ENCODE results near the gene IDI1. TPM values are rescaled to one million over a fixed set of nuclear protein-coding genes. Genes with fewer than 3 reads are reported as not detected.
"Not testable (repeated sequence)": the region's sequence is repeated elsewhere in the genome, so short reads cannot be mapped to it uniquely, and the experiment has no call there.

IDI1 gene
- total RNA-seq, 2 donors from 2014 or later: 30.9 to 36.8 TPM

- no peak overlapping the region for H3K27ac ChIP-seq
- no peak for DNase-seq (ENCODE audit: low spot score)
- no peaks in the 10 kb centered on the region for H3K4me1 ChIP-seq (replicated peaks)
- 89% methylated on average over 18 of the region's 18 CpGs for WGBS
- intact Hi-C loops (cut with DNase I): no loop called here
- peaks cover under 1 to 4% of the 10 kb centered on the region in 2 donors for H3K36me3 ChIP-seq
- H3K4me3 ChIP-seq: no peak overlapping the region
- no peaks in the 10 kb centered on the region for H3K27me3 ChIP-seq (replicated peaks; ENCODE audit: insufficient read depth)
- TF ChIP-seq POLR2AphosphoS5 (IDR thresholded peaks at IDR 0.05) (no peak), POLR2A (IDR thresholded peaks at IDR 0.05) (no peak), CTCF (IDR thresholded peaks at IDR 0.05) (no peak)
- H3K9me3 ChIP-seq: no peaks in the 10 kb centered on the region
Measured at GRCh38 chr10:1074748-1075308, 25.9 kb upstream of the IDI1 start.

DNA sequence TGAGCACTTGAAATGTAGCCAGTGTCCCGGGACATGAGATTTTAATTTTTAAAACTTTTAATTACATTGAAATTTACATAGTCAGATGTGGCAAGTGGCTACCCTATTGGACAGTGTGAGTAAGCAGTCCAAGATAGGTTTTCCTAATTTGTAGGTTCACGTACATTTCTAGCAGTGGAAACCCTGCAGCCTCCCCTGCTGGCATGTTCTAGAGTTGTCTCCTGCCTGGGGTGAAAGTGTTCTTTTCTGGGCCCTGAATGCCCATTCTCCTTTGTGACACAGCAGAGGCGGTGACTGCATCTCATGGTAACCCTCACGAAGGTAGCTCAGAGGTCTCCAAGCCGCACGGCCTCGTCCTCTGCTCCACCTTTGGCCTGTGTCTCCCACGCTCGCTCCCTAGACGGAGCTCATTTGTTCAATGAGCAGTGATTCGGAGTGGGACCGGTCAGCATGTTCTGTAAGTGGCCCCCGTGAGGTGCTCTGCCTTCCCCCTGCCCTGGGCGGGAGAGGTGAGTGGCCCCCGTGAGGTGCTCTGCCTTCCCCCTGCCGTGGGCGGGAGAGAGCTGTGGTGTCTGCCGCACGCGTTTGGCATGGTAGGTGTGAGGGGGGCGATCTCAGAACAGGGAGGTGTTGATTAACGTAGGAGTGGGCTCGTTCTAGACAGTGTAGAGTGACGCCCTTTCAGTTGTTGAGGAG is 25.3 kb upstream of the IDI1 start:
- intact Hi-C loops (cut with DNase I): no loop called here
- TF ChIP-seq POLR2A (IDR thresholded peaks at IDR 0.05) (no peak), POLR2AphosphoS5 (IDR thresholded peaks at IDR 0.05) (no peak), CTCF (IDR thresholded peaks at IDR 0.05) (no peak)
- H3K4me3 ChIP-seq: no peak overlapping the region
- no peak overlapping the region for H3K27ac ChIP-seq
- DNase-seq (ENCODE audit: low spot score): no peak
- no peaks in the 10 kb centered on the region for H3K27me3 ChIP-seq (replicated peaks; ENCODE audit: insufficient read depth)
- no peaks in the 10 kb centered on the region for H3K4me1 ChIP-seq (replicated peaks)
- H3K9me3 ChIP-seq: no peaks in the 10 kb centered on the region
- WGBS: 93% methylated on average over 24 of the region's 24 CpGs
- no peaks in the 10 kb centered on the region for H3K36me3 ChIP-seq

DNA sequence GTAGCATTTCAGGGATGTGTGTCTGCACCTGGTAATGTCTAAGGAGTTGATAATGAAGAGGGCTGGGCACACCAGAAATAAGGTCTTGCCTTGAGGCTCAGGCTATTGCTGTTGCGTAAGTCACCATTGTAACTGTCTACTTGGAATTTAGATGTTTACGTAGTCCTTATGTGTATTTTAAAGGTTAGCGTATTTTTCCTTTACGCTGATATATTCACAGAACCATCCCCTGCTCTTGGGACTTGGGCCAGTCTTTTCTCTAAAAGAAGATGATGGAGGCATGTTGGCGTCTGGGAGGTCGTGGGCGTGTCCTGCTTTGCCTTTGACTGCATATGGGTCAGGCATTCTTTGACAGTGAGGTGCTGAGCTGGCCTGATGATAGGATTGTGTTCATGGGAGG is 22.0 kb upstream of the IDI1 start:
- no peaks in the 10 kb centered on the region for H3K36me3 ChIP-seq
- no peak for DNase-seq (ENCODE audit: low spot score)
- intact Hi-C loops (cut with DNase I): no loop called here
- no peak overlapping the region for H3K4me3 ChIP-seq
- TF ChIP-seq POLR2AphosphoS5 (IDR thresholded peaks at IDR 0.05) (no peak), POLR2A (IDR thresholded peaks at IDR 0.05) (no peak), CTCF (IDR thresholded peaks at IDR 0.05) (no peak)
- H3K9me3 ChIP-seq: no peaks in the 10 kb centered on the region
- no peak overlapping the region for H3K27ac ChIP-seq
- H3K4me1 ChIP-seq (replicated peaks): no peaks in the 10 kb centered on the region
- WGBS: 84% methylated on average over 7 of the region's 7 CpGs
- H3K27me3 ChIP-seq (replicated peaks; ENCODE audit: insufficient read depth): no peaks in the 10 kb centered on the region

DNA sequence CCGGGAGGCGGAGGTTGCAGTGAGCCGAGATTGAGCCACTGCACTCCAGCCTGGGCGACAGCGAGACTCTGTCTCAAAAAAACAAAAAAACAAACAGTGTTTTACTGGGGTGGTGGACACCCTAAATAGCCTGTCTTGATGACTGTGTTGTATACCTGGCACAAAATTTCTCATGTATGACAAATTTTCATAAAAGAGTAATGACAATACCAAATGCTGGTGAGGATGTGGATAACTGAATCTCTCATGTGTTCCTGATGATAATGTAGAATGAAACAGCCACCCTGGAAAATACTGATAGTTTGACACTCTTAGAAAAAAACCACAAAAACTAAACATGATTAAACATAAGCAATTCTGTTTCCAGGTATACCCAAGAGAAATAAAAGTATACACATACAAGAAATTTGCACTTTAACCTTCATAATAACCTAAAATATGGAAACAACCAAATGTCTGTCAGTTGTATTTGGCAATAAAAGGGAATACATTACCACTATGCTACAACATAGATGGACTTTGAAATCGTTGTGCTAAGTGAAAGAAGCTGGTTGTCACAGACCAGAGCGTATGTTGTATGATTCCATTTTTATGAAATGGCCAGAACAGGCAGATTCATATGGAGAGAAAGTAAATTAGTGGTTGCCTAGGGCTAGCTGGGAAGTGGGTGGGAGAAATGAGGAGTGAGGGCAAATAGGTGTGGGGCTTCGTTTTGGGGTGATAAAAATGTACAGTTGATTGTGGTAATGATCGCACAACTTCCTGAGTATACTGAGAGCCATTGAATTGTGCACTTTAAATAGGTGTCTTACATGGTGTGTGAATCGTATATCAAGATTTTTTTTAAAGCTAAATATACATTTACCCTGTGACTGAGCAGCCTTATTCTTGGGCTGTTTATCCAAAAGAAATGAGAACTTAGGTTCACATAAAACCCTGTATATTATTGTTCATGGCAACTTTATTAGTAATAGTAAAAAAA is 19.8 kb upstream of the IDI1 start:
- no peak for DNase-seq (ENCODE audit: low spot score)
- TF ChIP-seq CTCF (IDR thresholded peaks at IDR 0.05) (no peak), POLR2A (IDR thresholded peaks at IDR 0.05) (no peak), POLR2AphosphoS5 (IDR thresholded peaks at IDR 0.05) (no peak)

DNA sequence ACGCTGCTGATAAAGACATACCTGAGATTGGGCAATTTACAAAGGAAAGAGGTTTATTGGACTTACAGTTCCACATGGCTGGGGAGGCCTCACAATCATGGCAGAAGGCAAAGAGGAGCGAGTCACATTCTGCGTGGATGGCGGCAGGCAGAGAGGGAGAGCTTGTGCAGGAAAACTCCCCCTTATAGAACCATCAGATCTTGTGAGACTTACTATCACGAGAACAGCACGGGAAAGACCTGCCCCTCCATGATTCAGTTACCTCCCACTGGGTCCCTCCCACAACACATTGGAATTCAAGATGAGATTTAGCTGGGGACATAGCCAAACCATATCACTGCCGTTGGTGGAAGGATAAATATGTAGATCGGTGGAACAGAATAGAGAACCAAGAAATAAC is 17.8 kb upstream of the IDI1 start:
- intact Hi-C loops (cut with DNase I); H3K36me3 ChIP-seq; H3K4me1 ChIP-seq (replicated peaks); DNase-seq (ENCODE audit: low spot score); H3K4me3 ChIP-seq; H3K27me3 ChIP-seq (replicated peaks; ENCODE audit: insufficient read depth); H3K27ac ChIP-seq; H3K9me3 ChIP-seq: not testable (repeated sequence)
- whole genome bisulfite sequencing: 93% methylated on average over 8 of the region's 8 CpGs

More for the DNA sequence above, 19.8 kb upstream of the IDI1 start:
- intact Hi-C loops (cut with DNase I): no loop called here
- Histone ChIP-seq H3K36me3 (no peaks in the 10 kb centered on the region), H3K27me3 (replicated peaks; ENCODE audit: insufficient read depth) (no peaks in the 10 kb centered on the region), H3K4me1 (replicated peaks) (no peaks in the 10 kb centered on the region), H3K4me3 (no peak overlapping the region), H3K27ac (no peak overlapping the region), H3K9me3 (no peaks in the 10 kb centered on the region)
- WGBS: 86% methylated on average over 10 of the region's 10 CpGs
